ENCODE results near the gene VWA3A.

DNA sequence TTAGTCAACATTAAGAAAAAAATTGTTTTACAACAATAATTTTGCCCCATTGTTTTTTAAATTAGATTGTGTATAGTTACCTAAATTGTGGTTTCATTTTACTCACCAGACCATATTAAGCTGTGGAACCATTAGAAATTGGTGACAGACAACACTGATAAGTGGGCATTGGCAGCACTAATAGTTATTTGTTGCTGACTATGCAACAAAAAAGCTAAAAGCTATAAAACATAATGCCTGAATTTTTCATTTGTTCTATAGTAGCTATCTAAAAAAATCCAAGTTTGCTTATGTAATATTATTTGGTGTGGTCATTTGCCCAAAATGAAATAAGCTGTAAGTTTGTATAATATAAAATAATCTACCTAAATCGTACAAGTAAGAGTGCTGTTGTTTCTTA lies 13.7 kb upstream of the VWA3A start:
- TF ChIP-seq CTCF (IDR thresholded peaks at IDR 0.05) = no peak
- TF ChIP-seq POLR2A (IDR thresholded peaks at IDR 0.05) = no peak
- no peak for TF ChIP-seq POLR2AphosphoS5 (IDR thresholded peaks at IDR 0.05)

Measured in breast epithelium (tissue), 3 donors.